CD14-positive monocyte (primary cell): Measurements from ENCODE around the gene FARP1. TPM values are rescaled to one million over a fixed set of nuclear protein-coding genes. Genes with fewer than 3 reads are reported as not detected.
A peak's percentile ranks its signal among the peaks of the same experiment; 100 is the strongest.

Experiments
- DNase-seq, 3 donors: peaks; one replicate each; pipeline ENCODE4 v3.0.0-alpha.2; 2011 to 2022
- H2AFZ ChIP-seq: 2 replicates; pipeline ENCODE4 v1.6.0; 2012; ENCODE audit warnings: mild to moderate bottlenecking, low read depth, low read length, inconsistent platforms; ENCODE audit not compliant: insufficient read depth, poor library complexity, severe bottlenecking
- H3K27ac ChIP-seq, 2 donors: 1 replicate in 1 of 2; 2 replicates in 1 of 2; pipeline ENCODE4 v1.5.1; 2012 to 2013; ENCODE audit warnings: low read length in 2 of 2, control low read depth in 1 of 2, inconsistent platforms in 1 of 2, low read depth in 1 of 2, mild to moderate bottlenecking in 1 of 2
- H3K27me3 ChIP-seq, 2 donors: one replicate each; pipeline versions ENCODE4 v1.6.0 to v1.6.1; 2011 to 2013; ENCODE audit warnings: low read length in 2 of 2; ENCODE audit not compliant: control insufficient read depth in 2 of 2, insufficient read depth in 2 of 2
- H3K36me3 ChIP-seq, 2 donors: replicated peaks in 1 of 2; 1 replicate in 1 of 2; 2 replicates in 1 of 2; pipeline versions ENCODE4 v1.5.1 to v1.6.1; 2012 to 2013; ENCODE audit warnings: low read length in 2 of 2, control low read depth in 1 of 2, inconsistent platforms in 1 of 2, mild to moderate bottlenecking in 1 of 2; ENCODE audit not compliant: insufficient read depth in 2 of 2, control insufficient read depth in 1 of 2
- H3K4me1 ChIP-seq, 2 donors: 1 replicate in 1 of 2; 2 replicates in 1 of 2; pipeline versions ENCODE4 v1.5.1 to v1.6.1; 2012 to 2013; ENCODE audit warnings: low read length in 2 of 2, control low read depth in 1 of 2, inconsistent platforms in 1 of 2, mild to moderate bottlenecking in 1 of 2, moderate library complexity in 1 of 2; ENCODE audit not compliant: insufficient read depth in 2 of 2, control insufficient read depth in 1 of 2
- H3K4me2 ChIP-seq: replicated peaks from 2 replicates; pipeline ENCODE3; 2012; ENCODE audit warnings: low read length, moderate library complexity, mild to moderate bottlenecking; ENCODE audit not compliant: poor library complexity, severe bottlenecking; ENCODE audit errors: extremely low read depth
- H3K4me3 ChIP-seq, 3 experiments: fragments of 200-600 bp in 1 of 3; sonication (generic) in 1 of 3; replicated peaks in 1 of 3; 1 replicate in 2 of 3; 2 replicates in 1 of 3; pipeline ENCODE4 v1.5.1; 2011 to 2013; ENCODE audit warnings: low read length in 3 of 3, mild to moderate bottlenecking in 3 of 3, control low read depth in 2 of 3, low read depth in 2 of 3, inconsistent platforms in 1 of 3, moderate library complexity in 1 of 3
- H3K79me2 ChIP-seq: 2 replicates; pipeline ENCODE4 v1.6.0; 2012; ENCODE audit warnings: mild to moderate bottlenecking, control low read depth, inconsistent platforms, low read length, moderate library complexity; ENCODE audit not compliant: insufficient read depth
- H3K9ac ChIP-seq: 2 replicates; pipeline ENCODE4 v1.6.0; 2017; ENCODE audit warnings: low read length, mild to moderate bottlenecking; ENCODE audit not compliant: insufficient read depth, poor library complexity, severe bottlenecking
- H3K9me3 ChIP-seq, 2 donors: replicated peaks in 1 of 2; 1 replicate in 1 of 2; 2 replicates in 1 of 2; pipeline versions ENCODE4 v1.5.1 to v1.6.1; 2012 to 2013; ENCODE audit warnings: low read length in 2 of 2, control low read depth in 1 of 2; ENCODE audit not compliant: control insufficient read depth in 1 of 2, insufficient read depth in 1 of 2
- H4K20me1 ChIP-seq: 2 replicates; pipeline ENCODE4 v1.6.0; 2012; ENCODE audit warnings: mild to moderate bottlenecking, low read length, control low read depth, moderate library complexity; ENCODE audit not compliant: insufficient read depth
- H3K27ac Mint-ChIP-seq, 7 donors: one replicate each; pipeline ENCODE4 v1.8.0; 2020; ENCODE audit warnings: mild to moderate bottlenecking in 7 of 7, mixed read lengths in 7 of 7, moderate library complexity in 6 of 7, inconsistent platforms in 2 of 7
- H3K27me3 Mint-ChIP-seq, 3 donors: one replicate each; pipeline ENCODE4 v1.8.0; 2021 to 2022; ENCODE audit warnings: low read depth in 3 of 3, mild to moderate bottlenecking in 3 of 3, mixed read lengths in 3 of 3, moderate library complexity in 3 of 3, inconsistent platforms in 1 of 3
- H3K36me3 Mint-ChIP-seq, 2 donors: one replicate each; pipeline ENCODE4 v1.8.0; 2020; ENCODE audit warnings: mixed read lengths in 2 of 2, inconsistent platforms in 1 of 2, mild to moderate bottlenecking in 1 of 2
- H3K4me1 Mint-ChIP-seq: one replicate; pipeline ENCODE4 v1.8.0; 2020; ENCODE audit warnings: mild to moderate bottlenecking, mixed read lengths
- H3K4me3 Mint-ChIP-seq, 2 donors: one replicate each; pipeline ENCODE4 v1.8.0; 2020; ENCODE audit warnings: mild to moderate bottlenecking in 2 of 2, mixed read lengths in 2 of 2, moderate library complexity in 1 of 2
- H3K9me3 Mint-ChIP-seq, 7 donors: one replicate each; pipeline ENCODE4 v1.8.0; 2020 to 2022; ENCODE audit warnings: mixed read lengths in 7 of 7, mild to moderate bottlenecking in 6 of 7, moderate library complexity in 6 of 7, inconsistent platforms in 2 of 7
- WGBS: methylation state at CpG from one replicate; pipeline ENCODE4 v1.1.5; 2013; ENCODE audit warnings: missing lambda C conversion rate; ENCODE audit not compliant: insufficient coverage; 5-methylcytosine and 5-hydroxymethylcytosine counted together
- intact Hi-C, 2 donors: fragments of 100-400 bp; cut with micrococcal nuclease; formaldehyde crosslinking; loops; one replicate each; pipeline versions ENCODE4 v1.15.0 to v1.15.1; 2023
- polyA plus RNA-seq, 3 donors: library from polyadenylated mRNA; depleted of rRNA in 1 of 3; unstranded in 2 of 3; stranded (reverse) in 1 of 3; fragments of 300-500 nt in 2 of 3; fragments of >200 nt in 1 of 3; fragmentation: Illumina TruSeq in 2 of 3; gene quantifications; 1 replicate in 2 of 3; 2 replicates in 1 of 3; pipeline ENCODE4 v1.2.3, GENCODE V29; 2012 to 2021
- TF ChIP-seq, protein P1 (sequence below): fragments of 200-600 bp; IDR thresholded peaks from one replicate; pipeline ENCODE4 v1.8.0; 2022; ENCODE audit warnings: antibody characterized with exemption, mild to moderate bottlenecking

The FARP1 gene
- polyA plus RNA-seq, 3 donors: 0.01 to 0.16 (median 0.12) TPM

DNA sequence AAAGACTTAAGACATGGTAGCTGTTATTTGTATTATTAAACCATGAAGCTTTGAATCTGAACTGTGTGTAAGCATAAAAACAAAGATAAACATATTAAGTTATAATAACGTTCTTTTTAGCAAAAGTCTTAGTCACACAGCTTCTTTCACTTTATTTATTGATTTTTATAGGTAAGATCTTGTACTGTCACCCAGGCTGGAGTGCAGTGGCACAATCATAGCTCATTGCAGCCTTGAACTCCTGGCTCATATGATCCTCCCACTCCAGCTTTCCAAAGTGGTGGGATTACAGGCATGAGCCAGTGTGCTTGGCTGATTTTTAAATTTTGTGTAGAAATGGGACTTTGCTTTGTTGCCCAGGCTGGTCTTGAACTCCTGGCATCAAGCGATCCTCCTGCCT lies 13.4 kb downstream of the FARP1 start:
- H3K36me3 Mint-ChIP-seq: no peaks in the 10 kb centered on the region
- Histone ChIP-seq H3K9me3 (no peaks in the 10 kb centered on the region), H3K79me2 (no peaks in the 10 kb centered on the region), H3K27ac (no peak overlapping the region), H3K4me3 (no peak overlapping the region), H3K4me1 (no peaks in the 10 kb centered on the region), H3K36me3 (no peaks in the 10 kb centered on the region), H2AFZ (no peak overlapping the region), H3K9ac (no peak overlapping the region), H3K4me2 (no peak overlapping the region), H4K20me1 (no peaks in the 10 kb centered on the region), H3K27me3 (no peaks in the 10 kb centered on the region)
- no peak overlapping the region for H3K27ac Mint-ChIP-seq
- DNase-seq: no peak
- no peaks in the 10 kb centered on the region for H3K4me1 Mint-ChIP-seq
- H3K9me3 Mint-ChIP-seq: peaks cover 0 to 3% (median 0%) of the 10 kb centered on the region in 7 donors
- TF ChIP-seq, protein P1, sequence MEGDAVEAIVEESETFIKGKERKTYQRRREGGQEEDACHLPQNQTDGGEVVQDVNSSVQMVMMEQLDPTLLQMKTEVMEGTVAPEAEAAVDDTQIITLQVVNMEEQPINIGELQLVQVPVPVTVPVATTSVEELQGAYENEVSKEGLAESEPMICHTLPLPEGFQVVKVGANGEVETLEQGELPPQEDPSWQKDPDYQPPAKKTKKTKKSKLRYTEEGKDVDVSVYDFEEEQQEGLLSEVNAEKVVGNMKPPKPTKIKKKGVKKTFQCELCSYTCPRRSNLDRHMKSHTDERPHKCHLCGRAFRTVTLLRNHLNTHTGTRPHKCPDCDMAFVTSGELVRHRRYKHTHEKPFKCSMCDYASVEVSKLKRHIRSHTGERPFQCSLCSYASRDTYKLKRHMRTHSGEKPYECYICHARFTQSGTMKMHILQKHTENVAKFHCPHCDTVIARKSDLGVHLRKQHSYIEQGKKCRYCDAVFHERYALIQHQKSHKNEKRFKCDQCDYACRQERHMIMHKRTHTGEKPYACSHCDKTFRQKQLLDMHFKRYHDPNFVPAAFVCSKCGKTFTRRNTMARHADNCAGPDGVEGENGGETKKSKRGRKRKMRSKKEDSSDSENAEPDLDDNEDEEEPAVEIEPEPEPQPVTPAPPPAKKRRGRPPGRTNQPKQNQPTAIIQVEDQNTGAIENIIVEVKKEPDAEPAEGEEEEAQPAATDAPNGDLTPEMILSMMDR: no peak
- H3K27me3 Mint-ChIP-seq: peaks cover 7 to 14% (median 8%) of the 10 kb centered on the region in 3 donors
- intact Hi-C loops: no loop called here
- H3K4me3 Mint-ChIP-seq: no peak overlapping the region
- WGBS: no CpG with 5 or more reads among the region's 2 CpGs

GRCh38 chr13:98157188-98157587 lies 14.3 kb downstream of the FARP1 start:
- Histone ChIP-seq H3K27ac (no peak overlapping the region), H3K9me3 (no peaks in the 10 kb centered on the region), H2AFZ (no peak overlapping the region), H3K4me3 (no peak overlapping the region), H3K4me1 (no peaks in the 10 kb centered on the region), H3K79me2 (no peaks in the 10 kb centered on the region), H3K27me3 (no peaks in the 10 kb centered on the region), H4K20me1 (no peaks in the 10 kb centered on the region), H3K9ac (no peak overlapping the region), H3K4me2 (no peak overlapping the region), H3K36me3 (no peaks in the 10 kb centered on the region)
- no peaks in the 10 kb centered on the region for H3K36me3 Mint-ChIP-seq
- H3K27ac Mint-ChIP-seq: peak overlapping the region in 1 of 7 donors; percentile 6
- peaks cover 0 to 6% (median 0%) of the 10 kb centered on the region in 7 donors for H3K9me3 Mint-ChIP-seq
- no peaks in the 10 kb centered on the region for H3K4me1 Mint-ChIP-seq
- no peak for DNase-seq
- H3K4me3 Mint-ChIP-seq: no peak overlapping the region
- 90% methylated on average over 5 of the region's 7 CpGs for WGBS
- H3K27me3 Mint-ChIP-seq: peaks cover 4 to 11% (median 6%) of the 10 kb centered on the region in 3 donors
- intact Hi-C loops: no loop called here
- TF ChIP-seq, protein P1: no peak
